ENCODE data around the gene NEK2.
"Not testable (repeated sequence)": the region's sequence is repeated elsewhere in the genome, so short reads cannot be mapped to it uniquely, and the experiment has no call there.

Gene NEK2

DNA sequence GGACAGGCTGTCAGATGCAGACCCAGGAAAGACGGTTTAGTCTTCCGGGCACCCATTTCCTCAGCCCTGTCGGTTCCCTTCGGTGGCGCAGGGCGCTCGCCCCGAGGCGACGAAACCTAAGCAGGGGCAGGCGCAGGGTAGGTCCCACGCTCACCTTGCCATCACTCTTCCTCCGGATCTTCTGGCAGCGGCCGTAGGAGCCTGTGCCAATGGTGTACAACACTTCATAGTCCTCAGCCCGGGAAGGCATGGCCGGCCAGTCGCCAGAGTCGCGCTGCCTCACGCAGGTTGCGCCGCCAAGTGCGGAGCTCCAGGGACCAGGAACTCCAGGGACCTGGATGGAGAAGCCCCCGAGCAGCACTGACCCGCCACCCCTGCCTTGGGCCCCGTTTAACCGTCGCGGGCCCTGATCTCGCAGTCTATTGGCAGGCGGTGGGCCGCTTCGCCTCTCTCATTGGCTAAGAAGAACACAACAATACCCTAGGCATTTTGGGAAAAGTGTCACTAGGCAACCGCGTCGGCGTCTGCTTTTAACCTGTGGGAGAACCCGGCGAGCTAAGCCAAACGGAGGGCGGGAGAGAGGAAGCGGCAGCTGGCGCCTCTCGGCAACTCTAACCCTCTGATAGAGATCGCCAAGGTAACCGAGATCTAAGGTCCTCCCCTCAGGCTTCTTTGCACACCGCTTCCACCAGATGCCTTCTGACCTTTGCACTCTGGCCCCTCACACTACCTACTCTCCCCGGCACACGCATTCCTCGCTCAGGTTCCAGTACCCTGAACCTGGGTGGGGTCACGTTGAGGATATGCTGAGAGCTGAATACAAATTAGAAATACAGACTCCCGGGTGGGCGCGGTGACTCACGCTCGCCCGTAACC, at the start of gene NEK2:
NEK2 (minus strand) TSS at position 392 of the 876 bp plus-strand sequence; CDS start at position 250, 142 bp downstream.
- peak; percentile 90 for FAIRE-seq

DNA sequence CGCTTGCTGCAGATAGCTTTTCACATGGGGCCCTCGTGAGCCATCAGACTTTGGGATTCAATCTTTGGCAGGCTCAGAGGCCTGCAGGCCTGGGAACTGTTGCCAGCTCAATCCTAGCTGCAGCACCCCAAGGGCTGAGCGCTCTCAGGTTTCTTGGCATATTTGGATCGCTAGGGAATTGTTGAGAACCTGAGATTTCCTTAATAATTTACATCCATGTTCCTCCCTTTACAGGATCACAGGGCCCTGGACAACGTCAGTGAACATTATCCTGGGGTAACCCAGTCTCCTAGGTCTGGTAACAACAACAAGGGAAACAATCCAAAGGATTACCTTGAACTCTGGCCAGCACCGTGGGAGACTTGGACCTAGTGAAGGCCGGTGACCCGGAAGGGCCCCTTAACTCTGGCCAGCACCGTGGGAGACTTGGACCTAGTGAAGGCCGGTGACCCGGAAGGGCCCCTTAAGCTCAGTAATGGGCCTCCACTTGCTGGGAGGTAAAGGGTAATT, 49.3 kb upstream of the NEK2 start:
- FAIRE-seq = no peak

GRCh38 chr1:211723273-211723672, 47.9 kb upstream of the NEK2 start:
- no peak for FAIRE-seq

DNA sequence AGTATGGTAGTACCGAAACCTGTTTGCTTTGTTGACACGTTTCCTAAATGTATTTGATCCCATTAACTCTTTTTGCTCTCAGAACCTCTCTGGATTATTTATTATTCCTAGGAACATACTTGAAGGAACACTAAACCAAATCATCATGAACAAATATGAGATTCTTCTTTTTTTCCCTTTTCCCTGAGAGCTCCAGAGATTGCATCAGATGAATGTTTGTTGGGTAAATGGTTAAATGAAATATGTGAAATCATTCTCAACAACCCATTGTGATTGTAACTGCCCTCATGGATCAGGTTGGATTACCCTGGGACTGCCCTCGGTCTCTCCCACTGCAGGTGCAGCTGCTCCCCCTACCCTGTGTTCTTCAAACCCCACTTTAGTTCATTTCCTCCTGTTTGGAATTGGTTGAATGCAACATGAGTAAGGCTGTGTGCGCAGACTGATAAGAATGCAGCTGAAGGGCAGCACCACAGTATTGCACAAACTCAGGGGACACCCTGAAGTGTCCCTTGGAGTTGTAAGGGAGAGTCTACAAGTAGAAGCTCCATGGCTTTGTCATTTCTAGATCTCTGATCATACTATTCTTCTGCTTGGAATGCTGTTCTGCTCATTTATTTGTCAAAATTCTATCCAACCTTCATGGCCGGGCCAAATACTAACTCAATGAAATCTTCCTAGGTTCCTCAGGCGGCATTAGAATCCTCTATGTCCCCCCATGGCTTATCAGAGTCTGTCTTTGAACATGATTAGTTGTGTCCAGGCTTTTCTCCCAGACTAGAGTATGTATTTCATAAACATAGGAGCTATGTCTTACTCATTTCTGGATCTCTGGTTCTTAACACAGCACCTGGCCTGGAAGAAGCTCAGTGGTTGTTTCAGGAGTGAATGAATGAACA, 47.1 kb upstream of the NEK2 start:
- FAIRE-seq = no peak

- not testable (repeated sequence) for FAIRE-seq
Measured at GRCh38 chr1:211716555-211716954, 41.1 kb upstream of the NEK2 start.

- no peak for FAIRE-seq
Measured at GRCh38 chr1:211715971-211716370, 40.5 kb upstream of the NEK2 start.

- FAIRE-seq = no peak
Measured at GRCh38 chr1:211714154-211714553, 38.7 kb upstream of the NEK2 start.

DNA sequence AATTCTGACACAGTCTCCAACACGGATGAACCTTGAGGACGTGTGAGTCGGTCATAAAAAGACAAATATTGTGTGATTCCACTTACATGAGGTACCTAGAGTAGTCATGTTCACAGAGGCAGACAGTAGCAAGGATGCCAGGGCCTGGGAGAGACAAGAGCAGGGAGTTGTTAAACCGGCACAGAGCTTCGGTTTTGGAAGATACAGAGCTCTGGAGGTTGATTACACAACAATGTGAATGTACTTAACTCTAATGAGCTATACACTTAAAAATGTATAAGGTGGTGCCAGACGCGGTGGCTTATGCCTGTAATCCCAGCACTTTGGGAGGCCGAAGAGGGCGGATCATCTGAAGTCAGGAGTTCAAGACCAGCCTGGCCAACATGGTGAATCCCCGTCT, 37.8 kb upstream of the NEK2 start:
- FAIRE-seq = no peak

DNA sequence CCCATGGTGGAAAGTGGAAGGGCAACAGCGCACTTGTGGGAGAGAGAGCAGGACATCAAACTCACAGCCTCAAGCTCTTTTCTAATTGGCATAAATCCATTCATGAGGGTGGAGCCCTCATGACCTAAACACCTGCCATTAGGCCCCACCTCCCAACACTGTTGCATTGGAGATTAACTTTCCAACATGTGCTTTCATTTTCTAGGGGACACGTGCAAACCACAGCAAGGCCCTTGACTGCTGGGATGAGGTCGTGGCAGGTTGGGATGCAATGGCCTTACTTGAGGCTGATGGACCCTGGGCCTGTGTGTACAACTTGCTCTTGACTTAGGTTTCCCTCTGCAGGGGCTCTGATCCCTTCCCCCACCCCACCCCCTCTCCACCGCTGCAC, 35.9 kb upstream of the NEK2 start:
- no peak for FAIRE-seq

DNA sequence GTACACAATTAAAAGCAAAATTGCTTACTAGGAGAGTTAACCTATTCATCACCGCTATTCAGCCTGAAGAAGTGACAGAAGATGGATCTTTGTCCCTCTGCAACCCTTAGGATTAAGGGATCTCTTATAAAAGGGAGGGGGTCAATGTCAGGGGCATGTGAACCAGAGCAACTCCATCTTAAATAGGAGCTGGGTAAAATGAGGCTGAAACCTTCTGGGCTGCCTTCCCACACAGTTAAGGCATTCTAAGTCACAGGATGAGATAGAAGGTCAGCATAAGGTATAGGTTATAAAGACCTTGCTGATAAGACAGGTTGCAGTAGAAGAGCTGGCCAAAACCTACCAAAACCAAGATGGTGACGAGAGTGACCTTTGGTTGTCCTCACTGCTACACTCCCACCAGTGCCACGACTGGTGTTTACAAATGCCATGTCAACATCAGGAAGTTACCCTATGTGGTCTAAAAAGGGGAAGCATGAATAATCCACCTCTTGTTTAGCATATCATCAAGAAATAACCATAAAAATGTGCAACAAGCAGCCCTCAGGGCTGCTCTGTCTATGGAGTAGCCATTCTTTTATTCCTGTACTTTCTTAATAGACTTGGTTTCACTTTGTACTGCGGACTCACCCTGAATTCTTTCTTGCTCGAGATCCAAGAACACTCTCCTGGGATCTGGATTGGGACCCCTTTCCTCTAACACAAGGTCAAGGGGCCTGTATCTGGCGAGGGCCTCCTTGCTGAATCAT, 35.3 kb upstream of the NEK2 start:
- no peak for FAIRE-seq

- no peak for FAIRE-seq
Measured at GRCh38 chr1:211708926-211709325, 33.5 kb upstream of the NEK2 start.

DNA sequence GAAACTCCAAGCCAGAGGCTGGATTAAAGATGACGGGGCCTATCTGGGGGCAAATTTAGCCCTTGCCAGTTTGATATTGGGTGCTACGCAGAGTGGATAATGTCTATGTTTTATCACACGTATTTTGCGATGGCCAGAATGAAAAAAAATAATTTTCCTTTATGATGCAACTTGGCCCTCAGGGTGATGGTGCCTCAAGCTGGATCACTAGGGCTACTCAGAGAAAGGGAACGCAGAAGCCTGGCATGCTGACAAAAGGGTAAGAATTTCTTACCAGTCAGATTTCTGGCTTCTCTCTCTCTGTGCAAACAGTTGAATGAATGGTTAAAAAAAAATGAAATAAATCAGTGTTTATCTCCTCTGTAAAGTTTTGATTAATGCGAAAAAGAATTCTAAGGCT, 32.6 kb upstream of the NEK2 start:
- no peak for FAIRE-seq

GRCh38 chr1:211705467-211706091, 30.2 kb upstream of the NEK2 start:
- no peak for FAIRE-seq

GRCh38 chr1:211704543-211704942, 29.1 kb upstream of the NEK2 start:
- no peak for FAIRE-seq

GRCh38 chr1:211703812-211704537, 28.6 kb upstream of the NEK2 start:
- FAIRE-seq = no peak

DNA sequence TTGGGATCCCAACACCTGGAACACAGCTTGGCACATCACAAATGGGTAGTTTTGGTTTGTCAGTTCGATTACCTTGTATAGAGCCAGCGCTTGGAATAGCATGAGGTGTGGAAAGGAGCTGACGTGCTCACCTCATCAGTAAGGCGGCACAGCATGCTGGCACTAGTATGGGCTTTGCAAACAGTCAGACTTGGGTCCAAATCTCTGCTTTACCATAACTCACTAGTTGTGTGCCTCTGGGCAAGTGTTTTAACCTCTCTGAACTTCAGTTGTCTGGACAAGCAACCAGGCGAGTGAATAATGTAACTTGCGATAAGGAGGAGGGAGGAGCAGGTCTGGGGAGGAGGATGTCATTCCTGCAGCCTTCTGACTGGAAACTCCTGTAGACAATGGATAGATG, 26.3 kb upstream of the NEK2 start:
- no peak for FAIRE-seq

GRCh38 chr1:211699059-211699458, 23.6 kb upstream of the NEK2 start:
- no peak for FAIRE-seq

DNA sequence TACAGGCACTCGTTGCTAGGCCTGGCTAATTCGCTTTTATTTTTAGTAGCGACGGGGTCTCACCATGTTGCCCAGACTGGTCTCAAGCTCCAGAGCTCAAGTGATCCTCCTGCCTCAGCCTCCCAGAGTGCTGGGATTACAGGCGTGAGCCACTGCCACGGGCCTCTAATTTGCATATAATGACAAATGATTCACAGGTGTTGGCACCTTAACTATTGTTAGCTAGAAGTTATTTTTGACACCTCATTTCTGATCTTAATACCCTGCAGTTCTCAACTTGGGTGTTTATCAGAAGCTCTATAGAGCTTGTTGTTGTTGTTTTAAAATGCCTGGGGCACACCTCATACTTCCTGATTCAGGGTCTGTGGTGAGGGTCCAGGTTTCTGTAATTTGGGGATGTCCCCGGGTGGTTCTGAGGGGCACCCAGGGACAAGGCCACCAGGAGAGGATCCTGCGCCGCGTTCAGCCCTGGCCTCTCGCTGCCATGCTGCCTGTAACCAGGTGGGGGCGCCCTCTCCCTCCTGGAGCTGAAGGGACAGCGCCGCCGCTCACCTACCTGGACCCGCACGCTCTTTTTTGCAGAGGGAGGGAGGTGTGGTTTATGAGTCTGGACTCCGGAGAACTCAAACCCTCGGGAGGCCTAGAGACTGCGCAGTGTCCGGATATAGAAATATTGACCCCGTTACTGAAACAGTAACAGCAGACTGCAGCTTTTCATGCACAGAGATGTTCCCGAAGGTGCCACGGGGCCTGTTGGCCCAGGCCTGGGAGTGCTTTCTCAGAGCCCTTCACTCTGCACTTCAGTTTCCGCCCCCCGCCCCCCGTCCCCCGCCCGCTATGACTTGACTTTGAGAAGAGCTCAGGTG, 23.0 kb upstream of the NEK2 start:
- FAIRE-seq = no peak

DNA sequence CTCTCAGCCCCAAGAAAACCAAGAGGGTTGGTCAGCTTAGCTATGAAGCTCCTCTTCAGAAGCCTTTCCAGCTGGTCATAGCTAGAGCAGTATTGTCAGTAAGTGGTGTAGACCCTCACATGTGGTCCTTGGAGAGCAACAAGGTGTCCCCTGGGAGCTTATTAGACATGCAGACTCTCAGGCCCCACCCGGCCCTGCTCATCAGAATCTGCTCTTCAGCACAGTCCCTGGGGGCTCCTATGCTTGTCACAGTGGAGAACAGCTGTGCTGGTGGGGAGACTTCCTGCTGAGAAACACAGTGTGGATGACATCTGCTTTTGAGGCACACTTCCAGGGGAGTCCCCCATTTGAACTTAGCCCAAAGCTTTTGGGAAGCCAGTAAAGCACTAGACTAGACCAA, 21.9 kb upstream of the NEK2 start:
- FAIRE-seq = no peak

GRCh38 chr1:211695135-211695816, 19.9 kb upstream of the NEK2 start:
- no peak for FAIRE-seq

Data from endometrium (tissue), 2 donors.